Measurements from ENCODE around the gene PTCD1.
"Not testable (repeated sequence)": the region's sequence is repeated elsewhere in the genome, so short reads cannot be mapped to it uniquely, and the experiment has no call there.

PTCD1 gene

DNA sequence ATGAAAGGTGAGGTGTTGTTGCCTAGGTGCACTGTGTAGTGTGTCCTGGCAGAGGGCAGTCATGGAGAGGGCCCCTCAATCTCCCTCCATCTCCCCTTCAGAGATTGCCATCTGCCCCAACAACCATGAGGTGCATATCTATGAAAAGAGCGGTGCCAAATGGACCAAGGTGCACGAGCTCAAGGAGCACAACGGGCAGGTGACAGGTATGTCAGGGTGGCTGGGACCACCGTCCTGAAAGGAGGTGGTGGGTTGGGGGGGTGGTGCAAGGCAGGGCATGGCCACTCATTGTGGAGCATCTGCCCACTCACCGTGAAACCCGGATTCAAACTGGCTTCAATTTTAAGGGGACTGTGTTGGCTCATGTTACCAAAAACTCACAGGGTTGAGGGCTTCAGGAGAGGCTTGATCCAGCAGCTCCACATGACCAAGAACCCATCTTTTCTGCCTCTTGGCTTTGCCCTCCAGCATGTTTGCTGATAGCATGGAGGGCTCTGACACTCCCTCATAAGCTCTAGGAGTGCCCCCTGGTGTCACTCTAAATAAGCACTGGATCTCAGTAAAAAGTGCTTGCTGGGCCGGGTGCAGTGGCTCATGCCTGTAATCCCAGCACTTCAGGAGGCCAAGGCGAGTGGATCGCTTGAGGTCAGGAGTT is 51.9 kb downstream of the PTCD1 start:
- peak; percentile 66 for DNase-seq (ENCODE audit: low spot score)

DNA sequence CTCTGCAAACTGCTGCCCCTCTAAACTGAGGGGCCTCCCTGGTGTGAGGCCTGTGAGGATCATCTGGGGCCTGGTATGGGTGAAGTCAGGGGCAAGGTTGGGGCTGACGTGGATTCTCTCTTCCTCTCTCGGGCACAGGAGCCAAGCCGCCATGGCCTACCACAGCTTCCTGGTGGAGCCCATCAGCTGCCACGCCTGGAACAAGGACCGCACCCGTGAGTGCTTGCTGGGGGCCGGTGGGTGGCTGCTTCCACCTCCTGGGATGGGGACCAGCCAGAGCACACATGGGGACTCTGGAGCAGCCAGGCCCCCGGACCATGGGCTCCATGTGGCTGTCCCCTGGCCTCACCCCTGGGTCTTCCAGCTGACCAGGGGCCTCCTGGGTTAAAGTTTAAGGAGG is 53.0 kb downstream of the PTCD1 start:
- DNase-seq (ENCODE audit: low spot score), result no peak

DNA sequence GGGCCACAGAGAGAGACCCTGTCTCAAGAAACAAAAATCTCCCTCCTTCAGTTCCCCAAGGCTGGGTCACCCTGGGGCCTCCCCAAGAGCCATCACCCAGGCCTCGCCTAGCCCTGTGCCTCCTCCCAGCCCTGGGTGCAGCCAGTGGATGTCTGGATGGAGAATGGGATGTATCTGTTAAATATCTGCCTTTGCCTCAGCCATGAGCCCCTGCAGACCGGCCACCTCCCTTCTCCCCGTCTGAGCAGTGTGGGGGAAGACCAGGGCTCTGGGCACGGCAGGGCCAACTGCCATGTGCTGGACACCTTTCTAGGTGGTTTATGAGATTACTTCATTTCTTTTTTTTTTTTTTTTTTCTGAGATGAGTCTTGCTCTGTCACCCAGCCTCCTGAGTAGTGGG is 54.1 kb downstream of the PTCD1 start:
- no peak for DNase-seq (ENCODE audit: low spot score)

DNA sequence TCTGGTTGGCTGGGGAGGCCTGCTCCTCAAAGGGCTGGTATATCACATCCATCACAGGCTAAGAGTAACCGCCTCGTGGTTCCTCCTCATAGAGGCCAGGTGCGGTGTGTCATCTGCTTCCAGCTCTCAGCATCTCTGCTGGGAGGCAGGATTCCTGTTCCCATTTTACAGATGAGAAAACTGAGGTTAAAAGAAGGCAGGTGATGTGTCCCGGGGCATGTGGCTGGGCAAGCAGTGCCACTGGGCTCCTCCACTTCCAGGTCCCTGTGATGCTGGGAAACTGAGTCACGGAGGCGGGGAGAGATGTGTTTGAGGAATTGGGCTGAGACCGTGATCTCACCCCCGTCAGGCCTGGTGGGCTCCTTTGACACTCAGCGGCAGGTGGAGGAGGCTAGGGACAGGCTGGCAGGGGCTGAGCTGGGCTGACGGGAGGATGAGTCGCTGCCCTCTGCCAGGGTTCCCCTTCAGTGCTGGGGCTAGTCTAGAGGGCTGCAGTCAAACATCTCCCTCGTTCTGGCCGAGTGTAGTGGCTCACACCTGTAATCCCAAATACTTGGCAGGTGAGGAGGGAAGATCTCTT is 54.7 kb downstream of the PTCD1 start:
- DNase-seq (ENCODE audit: low spot score), result no peak

DNA sequence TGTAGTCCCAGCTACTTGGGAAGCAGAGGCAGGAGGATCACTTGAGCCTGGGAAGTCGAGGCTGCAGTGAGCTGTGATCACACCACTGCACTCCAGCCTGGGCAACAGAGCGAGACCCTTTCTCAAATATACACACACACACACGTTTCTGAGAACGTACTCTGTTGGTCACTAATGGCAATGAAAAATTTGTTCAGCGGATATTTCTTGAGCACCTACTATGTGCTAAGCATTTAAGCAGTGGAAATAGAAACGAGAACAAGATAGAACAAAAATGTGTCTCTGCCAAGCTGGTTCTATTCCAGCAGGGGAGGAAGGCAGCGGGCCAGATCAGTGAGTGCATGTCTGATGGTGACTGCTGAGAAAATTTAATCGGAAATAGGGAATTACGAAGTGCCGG is 55.4 kb downstream of the PTCD1 start:
- no peak for DNase-seq (ENCODE audit: low spot score)

DNA sequence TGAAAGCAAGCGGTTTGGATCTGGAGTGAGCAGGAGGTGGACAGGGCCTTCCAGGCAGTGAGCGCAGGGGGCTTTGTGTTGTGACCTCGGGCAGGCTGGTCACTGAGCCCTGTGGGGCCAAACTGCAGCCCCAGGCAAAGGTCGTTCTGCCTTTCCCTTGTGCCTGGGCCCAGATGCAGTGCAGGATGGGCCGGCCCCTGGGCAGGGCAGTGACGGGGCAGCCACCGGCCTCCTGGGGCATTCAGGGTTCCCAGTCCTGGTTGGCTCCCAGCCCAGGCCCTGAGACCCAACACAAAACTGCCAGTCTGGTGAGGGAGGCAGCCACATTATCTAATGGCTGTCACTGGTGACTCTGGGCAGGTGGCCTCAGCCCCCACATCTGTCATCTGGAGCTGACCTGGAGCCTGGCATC is 56.9 kb downstream of the PTCD1 start:
- DNase-seq (ENCODE audit: low spot score), result no peak

DNA sequence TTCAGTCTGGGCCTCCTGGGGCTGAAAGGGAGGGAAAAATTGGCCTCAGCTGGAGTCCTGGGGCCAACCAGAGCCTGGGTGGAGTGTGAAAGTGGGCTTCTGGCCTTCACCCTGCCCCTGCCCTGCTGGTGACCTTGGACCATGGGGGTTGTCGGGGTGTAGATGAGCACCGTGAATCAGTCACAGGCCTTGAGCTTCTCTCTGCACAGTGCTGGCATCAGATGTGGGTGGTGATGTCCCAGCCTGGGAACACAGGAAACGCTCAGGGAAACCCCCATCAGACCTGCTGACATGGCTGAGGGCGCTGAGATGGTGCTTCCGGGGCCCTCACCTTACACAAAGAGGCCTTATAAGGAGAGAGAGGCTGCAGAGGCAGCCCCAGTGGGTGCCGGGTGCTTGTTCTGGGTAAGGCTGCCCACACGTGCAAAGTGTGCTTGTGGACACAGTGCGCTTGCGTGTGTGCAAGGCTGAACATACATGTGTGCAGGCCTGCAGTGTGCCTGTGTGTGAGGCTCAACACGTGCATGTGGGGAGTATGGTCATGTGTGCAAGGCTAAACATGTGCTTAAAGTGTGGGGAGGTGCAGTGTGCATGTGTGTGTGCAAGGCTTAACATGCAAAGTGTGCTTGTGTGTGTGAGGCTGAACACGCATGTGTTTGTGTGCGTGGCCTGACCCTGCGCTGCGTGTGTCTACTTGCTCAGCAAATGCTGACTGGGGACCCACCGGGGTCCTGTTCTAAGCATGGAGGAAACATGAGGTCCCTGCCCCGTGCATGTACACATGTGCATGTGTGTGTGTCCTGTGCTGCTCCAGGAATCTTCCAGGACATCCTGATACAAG is 57.6 kb downstream of the PTCD1 start:
- DNase-seq (ENCODE audit: low spot score), result no peak

DNA sequence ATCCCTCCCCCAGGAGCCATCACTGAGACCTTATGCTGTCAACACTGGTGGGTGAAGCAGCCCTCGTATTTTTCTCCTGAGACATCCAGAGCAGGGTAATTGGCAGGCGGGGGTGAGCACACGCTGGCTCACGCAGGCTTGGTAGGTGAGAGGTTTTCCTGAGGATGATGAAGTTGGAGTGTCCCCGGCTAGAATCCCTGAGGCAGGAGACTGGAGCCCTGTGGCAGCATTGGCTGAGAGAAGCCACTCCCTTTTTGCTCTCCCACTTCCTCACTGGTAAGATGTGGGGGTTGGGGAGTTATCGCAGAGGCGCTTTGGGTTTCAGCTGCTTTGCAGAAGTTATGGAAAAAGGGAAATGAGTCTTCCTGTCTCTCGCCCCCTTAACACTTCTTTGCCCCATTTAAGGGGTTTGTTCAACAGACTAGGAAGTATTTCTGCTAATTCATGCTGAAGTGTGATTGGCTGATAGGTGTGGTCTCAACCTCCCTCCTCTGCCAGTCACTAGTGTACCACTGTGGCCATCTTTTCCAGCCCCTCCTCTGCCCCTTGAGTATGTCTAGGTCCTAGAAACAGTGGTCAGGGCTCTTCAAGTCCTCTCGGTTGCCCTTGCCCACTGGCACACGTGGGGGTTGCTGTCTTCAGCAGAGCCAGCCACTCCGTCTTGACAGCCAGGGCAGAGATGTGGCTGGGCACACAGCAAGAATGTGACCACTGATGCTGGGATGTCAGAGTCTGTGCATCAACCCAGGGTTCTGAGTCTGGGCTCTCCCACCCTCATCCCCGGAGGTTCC is 58.4 kb downstream of the PTCD1 start:
- peak; percentile 62 for DNase-seq (ENCODE audit: low spot score)

DNA sequence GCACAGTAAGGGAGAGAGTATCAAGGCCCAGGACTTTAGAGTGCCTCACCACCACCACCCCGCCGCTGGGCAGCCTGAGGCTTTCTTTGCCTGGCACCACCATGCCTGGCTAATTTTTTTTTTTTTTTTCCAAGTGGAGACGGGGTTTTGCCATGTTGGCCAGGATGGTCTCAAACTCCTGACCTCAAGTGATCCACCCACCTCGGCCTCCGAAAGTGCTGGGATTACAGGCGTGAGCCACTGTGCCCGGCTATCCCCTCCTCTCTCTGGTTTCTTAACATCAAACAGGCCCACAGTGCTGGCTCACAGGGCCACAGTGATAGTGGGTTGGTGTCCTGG is 58.9 kb downstream of the PTCD1 start:
- DNase-seq (ENCODE audit: low spot score), result not testable (repeated sequence)

DNA sequence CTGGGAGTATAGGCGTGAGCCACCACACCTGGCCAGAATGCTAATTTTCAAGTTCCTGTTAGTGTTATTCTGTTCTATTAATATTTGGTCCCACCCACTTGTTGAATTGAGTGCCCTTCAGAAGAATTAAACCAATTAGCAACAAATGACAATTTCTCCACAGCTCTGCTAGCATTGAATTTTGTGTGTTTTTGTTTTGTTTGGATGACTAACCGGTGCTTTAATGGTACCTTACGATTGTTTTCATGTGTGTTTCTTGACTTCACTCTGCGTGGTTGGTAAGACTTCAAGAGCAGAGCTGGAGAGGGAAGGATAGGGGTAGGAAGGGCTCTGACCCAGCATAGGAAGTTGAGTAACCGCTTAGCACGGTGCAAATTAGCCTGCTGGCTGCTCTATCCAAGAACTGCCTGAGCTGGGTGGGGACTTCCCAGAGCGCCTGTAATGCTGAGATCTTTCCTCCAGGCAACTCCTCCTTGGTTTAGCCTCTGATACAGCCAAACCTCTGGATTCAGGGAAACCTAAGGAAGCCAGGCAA is 59.5 kb downstream of the PTCD1 start:
- peak; percentile 34 for DNase-seq (ENCODE audit: low spot score)

DNA sequence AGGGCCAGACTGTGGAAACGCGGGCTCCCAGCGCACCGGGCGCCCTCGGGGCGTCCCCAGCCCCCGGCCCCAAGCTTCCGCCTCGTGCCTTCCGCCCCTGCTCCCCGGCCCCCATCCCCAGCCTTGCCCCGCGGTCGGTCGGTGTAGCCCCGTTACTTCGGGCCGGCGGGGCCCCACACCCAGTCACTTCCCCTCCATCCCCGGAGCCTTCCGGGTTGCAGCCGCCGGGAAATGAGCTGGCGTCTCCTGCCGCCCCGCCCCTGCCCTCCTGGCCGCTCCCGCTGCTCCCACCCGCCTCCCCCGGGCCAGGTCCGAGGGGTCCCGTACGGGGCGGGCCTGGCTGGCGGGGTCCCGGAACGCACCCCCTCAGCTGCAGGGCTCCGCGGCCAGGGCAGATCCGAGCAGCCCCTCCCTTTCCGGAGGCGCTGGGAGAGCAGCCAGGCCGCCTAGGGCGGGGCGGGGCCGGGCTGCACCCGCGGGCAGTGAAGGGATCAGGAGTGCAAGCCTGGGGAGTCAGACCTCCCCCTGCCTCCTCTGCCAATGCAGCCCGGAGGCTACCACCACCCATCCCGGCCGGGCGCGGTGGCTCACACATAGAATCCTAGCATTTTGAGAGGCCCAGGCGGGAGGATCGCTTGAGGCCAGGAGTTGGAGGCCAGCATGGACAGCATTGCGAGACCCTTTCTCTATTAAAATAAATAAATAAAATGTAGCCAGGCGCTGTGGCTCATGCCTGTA is 63.4 kb downstream of the PTCD1 start:
- peak; percentile 74 for DNase-seq (ENCODE audit: low spot score)

DNA sequence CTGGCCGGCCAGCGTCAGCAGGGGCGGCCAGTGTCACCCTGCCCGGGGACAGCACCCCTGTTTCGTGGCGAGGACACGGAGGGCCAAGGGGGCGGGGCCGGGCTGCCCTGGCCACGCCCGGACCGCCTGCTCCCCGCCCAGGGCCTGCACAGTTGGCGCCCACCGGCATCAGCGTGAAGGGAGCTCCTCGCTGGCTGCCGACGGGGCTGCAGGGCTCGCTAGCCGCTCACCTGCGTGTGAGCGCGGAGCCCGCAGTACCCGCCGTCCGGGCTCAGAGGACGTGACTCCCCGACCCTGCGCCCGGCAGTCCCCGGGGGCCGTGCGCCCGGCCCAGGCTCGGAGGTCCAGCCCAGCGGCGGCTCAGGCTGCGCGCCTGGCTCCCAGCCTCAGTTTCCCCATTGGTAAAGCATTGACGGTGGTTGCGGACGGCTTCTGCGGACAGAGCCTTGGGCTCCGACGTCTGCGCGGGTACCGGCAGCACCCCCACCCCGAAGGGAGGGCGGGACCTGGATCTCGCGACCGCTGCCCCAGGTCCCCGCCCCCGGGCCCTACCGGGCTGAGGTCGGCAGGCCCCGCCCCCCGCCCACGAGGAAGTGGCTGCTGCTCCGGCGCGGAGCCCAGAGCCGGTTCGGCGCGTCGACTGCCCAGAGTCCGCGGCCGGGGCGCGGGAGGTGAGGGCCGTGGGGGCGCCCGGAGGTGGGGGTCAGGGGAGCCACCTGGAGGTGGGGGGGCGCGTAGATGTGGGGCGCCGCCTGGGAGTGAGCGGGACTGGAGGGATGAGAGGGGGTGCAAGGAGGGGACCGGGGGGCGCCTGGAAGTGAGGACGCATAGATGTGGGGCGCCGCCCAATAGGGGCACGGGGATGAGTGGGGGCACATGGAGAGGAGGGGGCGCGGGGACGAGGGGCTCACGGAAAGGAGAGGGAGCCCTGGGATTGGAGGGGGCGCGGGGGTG is 64.2 kb downstream of the PTCD1 start, which contains the start of gene ARPC1B:
Gene ARPC1B, plus strand, starts transcription at position 620 of the 954 bp plus-strand sequence. CDS start 10,985 bp downstream, outside the sequence.
- peak; percentile 27 for DNase-seq (ENCODE audit: low spot score)

DNA sequence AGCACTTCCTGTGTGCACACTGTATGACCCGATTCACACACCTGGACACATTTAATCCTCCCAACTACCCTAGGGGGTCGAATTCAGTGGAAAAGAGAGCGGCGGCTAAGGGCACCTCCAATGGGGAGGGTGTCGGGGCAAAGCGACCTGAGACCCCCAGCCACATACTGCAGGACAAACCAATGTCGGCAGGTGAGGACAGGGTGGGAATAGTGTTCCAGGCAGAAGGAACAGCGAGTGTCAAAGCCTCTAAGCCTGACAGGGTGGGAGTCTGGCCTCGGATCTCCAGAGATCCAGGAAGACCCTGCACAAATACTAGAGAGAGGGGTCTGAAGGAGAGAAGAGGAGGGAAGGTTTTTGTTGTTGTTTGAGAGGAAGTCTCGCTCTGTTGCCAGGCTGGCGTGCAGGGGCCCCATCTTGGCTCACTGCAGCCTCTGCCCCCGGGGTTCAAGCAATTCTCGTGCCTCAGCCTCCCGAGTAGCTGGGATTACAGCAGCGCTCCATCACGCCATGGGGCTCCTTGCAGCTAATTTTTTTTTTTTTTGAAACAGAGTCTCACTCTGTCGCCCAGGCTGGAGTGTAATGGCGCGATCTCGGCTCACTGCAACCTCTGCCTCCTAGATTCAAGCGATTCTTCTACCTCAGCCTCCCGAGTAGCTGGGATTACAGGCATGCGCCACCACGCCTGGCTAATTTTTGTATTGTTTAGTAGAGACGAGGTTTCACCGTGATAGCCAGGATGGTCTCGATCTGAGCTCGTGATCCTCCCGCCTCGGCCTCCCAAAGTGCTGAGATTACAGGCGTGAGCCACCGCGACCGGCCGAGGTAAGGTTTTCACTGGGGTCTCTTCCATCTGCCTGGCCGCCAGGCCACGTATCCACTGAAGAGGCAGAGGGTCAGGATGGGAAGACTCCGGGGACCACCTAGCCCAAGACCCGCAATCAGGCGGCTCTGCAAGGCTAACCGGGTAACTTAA is 65.2 kb downstream of the PTCD1 start:
- DNase-seq (ENCODE audit: low spot score), result no peak

DNA sequence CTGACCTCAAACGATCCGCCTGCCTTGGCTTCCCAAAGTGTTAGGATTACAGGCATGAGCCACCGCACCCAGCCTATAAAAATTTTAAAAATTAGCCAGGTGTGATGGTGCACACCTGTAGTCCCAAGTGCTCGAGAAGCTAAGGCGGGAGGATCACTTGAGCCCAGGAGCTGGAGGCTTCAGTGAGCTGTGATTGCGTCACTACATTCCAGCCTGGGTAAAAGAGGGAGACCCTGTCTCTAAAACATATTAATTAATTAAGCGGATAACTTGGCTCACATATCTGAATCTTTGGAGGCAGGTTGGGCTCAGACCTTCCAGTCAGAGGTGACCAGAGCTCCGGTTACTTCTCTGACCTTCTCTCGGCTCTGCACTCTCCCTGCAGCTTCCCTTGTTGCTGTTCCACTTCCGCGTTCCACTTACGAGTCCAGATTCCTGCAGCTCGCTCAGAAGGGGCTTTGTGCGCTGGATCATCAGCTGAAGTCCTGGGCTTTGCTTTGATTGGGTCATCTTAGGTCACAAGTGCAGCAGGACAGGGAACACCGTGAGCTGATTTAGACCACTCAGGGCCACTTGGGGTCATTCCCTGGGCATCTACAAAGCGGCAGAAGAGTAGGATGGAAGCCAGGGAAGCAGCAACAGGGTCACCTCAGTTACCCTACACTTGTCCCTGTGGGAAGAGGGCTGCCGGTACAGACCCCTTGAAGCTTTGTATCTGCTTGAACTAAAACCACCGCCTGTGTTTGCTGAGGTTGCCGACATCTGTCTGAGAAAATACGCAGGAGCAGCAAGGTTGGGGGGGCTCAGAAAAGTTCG is 66.1 kb downstream of the PTCD1 start:
- DNase-seq (ENCODE audit: low spot score), result no peak

DNA sequence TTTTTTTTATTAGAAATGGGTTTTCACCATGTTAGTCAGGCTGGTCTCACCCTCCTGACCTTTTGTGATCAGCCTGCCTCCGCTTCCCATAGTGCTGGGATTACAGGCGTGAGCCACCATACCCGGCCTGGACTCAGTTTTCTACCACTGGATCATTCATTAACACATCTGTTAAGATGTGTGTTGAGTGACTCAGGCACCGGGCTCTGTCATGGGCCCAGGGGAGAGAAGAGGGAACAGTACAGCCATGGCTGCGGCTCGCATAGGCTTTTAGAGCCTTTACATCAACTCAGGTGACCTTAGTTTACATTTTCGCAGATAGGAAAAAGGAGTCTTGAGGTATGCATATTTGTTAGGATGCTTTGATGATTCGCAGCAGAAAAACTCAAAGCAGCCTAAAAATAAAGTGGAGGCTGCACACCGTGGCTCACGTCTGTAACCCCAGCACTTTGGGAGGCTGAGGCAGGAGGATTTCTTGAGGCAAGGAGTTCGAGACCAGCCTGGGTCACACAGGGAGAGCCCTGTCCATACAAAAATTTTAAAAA is 67.2 kb downstream of the PTCD1 start:
- DNase-seq (ENCODE audit: low spot score), result no peak

DNA sequence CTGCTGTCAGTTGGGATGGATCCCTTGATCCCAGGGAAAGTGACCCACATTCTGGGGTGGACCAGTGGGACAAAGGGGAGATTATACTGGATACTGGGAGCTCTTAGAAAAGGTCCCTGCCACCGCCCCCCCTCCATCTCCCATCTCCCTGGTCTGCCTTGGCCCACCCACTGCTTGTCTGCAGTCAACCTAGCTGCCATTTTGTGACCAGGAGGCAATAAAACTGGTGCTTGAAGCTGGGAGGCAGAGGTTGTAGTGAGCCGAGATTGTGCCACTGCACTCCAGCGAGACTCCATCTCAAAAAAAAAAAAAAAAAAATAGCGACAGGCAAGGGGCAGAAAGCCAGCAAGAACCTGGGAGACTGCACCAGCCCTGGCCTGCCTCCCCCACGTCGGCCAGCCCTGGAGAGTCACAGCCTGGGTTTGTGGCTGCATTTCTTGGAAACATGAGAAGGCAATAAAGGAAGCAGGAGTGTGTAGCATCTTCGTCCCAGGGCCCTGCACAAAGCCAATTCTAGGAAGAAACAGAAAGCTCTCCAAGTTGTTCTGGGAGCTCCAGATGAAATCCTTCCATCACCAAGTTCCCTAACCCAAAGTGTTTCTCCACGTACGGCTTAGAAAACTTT is 68.7 kb downstream of the PTCD1 start:
- no peak for DNase-seq (ENCODE audit: low spot score)

DNA sequence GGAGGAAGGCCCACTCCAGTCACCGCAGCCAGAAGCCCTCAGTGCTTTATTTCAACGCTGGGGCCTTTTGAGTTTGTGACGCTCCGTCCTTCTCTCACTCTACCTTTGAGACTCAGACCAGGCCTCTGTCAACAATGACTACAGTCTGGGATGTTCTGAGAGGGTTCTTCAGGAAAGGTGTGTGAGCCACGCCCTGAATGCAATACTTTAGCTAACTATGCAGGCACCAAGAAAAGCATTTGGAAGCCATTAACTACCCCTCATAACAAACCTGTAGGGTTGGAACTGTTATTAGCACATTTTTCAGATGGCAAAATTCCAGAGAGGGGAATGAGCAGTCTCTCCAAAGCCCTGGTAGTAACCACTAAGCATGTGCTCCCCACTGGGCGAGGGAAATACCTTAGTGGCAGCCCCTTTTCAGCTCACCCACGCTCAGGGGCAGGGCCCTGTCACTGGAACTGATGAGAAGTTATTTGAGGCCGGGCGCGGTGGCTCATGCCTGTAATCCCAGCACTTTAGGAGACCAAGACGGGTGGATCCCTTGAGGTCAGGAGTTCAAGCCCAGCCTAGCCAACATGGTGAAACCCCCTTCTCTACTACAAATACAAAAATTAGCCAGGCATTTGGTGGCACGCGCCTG is 69.7 kb downstream of the PTCD1 start:
- no peak for DNase-seq (ENCODE audit: low spot score)
